ENCODE results near the gene CRTC2.
A peak's percentile ranks its signal among the peaks of the same experiment; 100 is the strongest.

The CRTC2 gene

DNA sequence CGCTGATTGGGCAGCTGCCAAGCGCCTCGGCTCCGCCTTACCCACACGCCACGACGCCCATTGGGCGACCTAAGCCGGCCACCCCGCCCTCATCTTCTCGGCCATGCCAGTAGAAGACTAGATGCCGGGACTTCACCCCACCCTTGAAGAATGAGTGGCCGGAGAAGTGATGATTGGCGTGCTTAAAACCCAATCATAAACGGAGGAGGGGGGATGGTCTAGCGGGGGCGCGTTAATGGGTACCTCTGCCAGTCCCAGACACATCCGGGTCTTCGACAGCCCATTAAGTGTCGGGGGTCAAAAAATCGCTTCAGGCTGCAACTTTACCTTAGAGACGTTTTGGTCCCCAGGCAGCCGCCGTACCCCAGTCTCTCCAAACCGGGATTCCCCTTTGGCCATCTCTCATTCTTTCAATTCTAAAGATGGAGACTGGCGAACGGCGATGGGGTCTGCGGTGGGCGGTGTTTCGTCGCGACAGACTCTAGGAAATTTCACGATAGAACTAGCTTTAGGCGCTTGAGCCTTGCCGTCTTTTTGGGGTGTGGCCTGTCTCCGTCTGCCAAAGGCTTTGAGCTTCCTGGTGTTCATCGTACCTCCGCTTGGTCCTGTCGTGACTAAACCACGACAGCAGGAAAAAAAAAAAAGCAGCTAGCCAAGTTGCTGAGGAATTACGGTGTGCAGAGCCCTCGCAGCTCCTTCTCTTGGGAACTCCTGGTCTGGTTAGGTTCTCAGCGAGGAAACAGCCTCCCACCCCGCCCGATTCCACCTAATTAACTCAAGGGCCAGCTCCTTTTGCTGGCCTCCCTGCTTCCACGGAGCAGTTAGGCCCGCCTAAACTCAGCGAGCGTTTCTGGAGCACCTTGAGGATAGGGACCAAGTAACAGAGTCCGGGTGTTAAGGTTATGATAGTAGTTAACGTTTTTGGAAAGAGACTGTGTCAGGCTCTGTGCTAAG is 35.2 kb downstream of the CRTC2 start, which contains the start of gene GATAD2B:
Gene GATAD2B (minus strand): TSS at position 1 of the 954 bp plus-strand sequence. CDS start 94,625 bp downstream, outside the sequence.
- peak within 1 kb of the TSS; percentile 93 for H3K4me3 ChIP-seq (ENCODE audit: low read depth, low read length)
- H2BK120ac ChIP-seq (ENCODE audit: insufficient read depth, low read length, poor library complexity), result peak within 1 kb of the TSS; percentile 90
- peak within 1 kb of the TSS; percentile 99 for H3K14ac ChIP-seq (ENCODE audit: low read length)
- no peaks in the 10 kb centered on the region for H3K27me3 ChIP-seq (ENCODE audit: insufficient read depth, low read length)
- peak within 1 kb of the TSS; percentile 85 for H2AFZ ChIP-seq (ENCODE audit: insufficient read depth, low read length, poor library complexity)
- no peak within 1 kb of the TSS for H2AK5ac ChIP-seq (ENCODE audit: low read length)
- peak within 1 kb of the TSS; percentile 91 for H3K9ac ChIP-seq (ENCODE audit: low read length)
- H3K79me2 ChIP-seq (ENCODE audit: control insufficient read depth, insufficient read depth, low read length, poor library complexity), result peaks cover 18% of the 10 kb centered on the region
- peak within 1 kb of the TSS; percentile 86 for H3K4me2 ChIP-seq (ENCODE audit: low read length)
- peak within 1 kb of the TSS; percentile 98 for H2BK5ac ChIP-seq (ENCODE audit: low read depth, low read length, poor library complexity)
- peak within 1 kb of the TSS; percentile 63 for H2BK12ac ChIP-seq (ENCODE audit: low read length)
- H3K79me1 ChIP-seq (ENCODE audit: low read length), result peaks cover 14% of the 10 kb centered on the region
- H3K9me3 ChIP-seq (ENCODE audit: insufficient read depth, low read depth, low read length), result no peaks in the 10 kb centered on the region
- peak; percentile 100 for DNase-seq
- H3K18ac ChIP-seq (ENCODE audit: low read length), result peak within 1 kb of the TSS; percentile 99
- no CpG with 5 or more reads among the region's 53 CpGs for WGBS (ENCODE audit: extremely low coverage, insufficient coverage, insufficient read length)
- peak within 1 kb of the TSS; percentile 93 for H4K12ac ChIP-seq (ENCODE audit: low read depth, low read length)
- H3K27ac ChIP-seq (ENCODE audit: low read depth, low read length), result peak within 1 kb of the TSS; percentile 99
- peak within 1 kb of the TSS; percentile 97 for H4K8ac ChIP-seq (ENCODE audit: low read depth, low read length)
- H3K4me1 ChIP-seq (ENCODE audit: control insufficient read depth in 1 of 2, insufficient read depth in 2 of 2, low read length in 2 of 2), result peaks cover 8 to 9% of the 10 kb centered on the region in 2 experiments
- peak within 1 kb of the TSS; percentile 94 for H3K4ac ChIP-seq (ENCODE audit: low read depth, low read length)
- peak within 1 kb of the TSS; percentile 97 for H4K91ac ChIP-seq (ENCODE audit: low read depth, low read length)
- peaks cover 0 to 2% of the 10 kb centered on the region in 2 experiments for H3K36me3 ChIP-seq (ENCODE audit: control insufficient read depth in 1 of 2, insufficient read depth in 2 of 2, low read length in 2 of 2)
- H3K23ac ChIP-seq (ENCODE audit: low read length), result no peak within 1 kb of the TSS

DNA sequence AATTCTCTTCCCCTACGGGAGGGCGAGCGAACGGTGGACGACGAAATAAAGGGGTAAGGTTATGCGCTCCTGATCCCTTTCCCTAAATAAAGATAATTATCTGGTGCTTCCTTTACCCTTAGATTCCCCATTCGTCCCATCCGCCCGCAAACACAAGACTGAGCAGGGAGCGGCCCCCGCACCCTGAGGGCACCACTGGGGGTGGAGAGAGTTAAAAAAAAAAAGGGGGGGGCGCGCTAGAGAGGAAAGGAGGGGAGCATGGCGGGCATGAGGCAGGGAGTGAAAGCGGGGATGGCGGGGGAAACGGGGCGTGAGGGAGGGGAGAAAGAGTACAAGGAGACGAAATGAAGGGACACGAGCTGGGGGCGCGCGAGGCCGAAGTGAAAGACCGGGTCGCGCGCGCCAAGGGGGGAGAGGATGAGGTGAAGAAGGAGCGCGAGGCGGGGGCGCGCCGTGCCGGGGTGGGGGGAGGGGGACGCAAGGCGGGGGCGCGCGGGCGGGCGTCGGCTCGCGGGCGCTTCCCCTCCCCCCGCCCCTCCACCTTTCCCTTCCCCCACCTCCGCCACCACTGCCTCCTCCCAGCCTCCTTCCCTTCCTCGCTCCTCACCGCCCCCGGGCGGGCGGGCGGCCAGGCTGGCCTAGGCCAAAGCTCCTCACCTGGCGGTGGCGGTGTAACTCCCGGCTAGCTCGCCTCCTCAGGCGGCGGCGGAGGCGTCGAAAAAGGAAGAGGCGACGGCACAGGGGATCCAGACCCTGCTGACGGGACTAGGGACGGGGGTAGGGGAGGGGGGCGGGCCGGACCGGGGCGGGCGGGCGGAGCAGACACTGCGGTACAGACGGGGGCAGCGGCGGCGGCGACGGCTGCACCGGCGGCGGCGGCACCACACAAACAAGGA is 36.1 kb downstream of the CRTC2 start:
- peak overlapping the region; percentile 93 for H4K12ac ChIP-seq (ENCODE audit: low read depth, low read length)
- peak overlapping the region; percentile 98 for H2BK5ac ChIP-seq (ENCODE audit: low read depth, low read length, poor library complexity)
- H2BK120ac ChIP-seq (ENCODE audit: insufficient read depth, low read length, poor library complexity), result peak overlapping the region; percentile 90
- H3K4me1 ChIP-seq (ENCODE audit: control insufficient read depth in 1 of 2, insufficient read depth in 2 of 2, low read length in 2 of 2), result peaks cover 8 to 9% of the 10 kb centered on the region in 2 experiments
- no peaks in the 10 kb centered on the region for H3K9me3 ChIP-seq (ENCODE audit: insufficient read depth, low read depth, low read length)
- peak overlapping the region; percentile 83 for H2AFZ ChIP-seq (ENCODE audit: insufficient read depth, low read length, poor library complexity)
- peaks cover 21% of the 10 kb centered on the region for H3K79me2 ChIP-seq (ENCODE audit: control insufficient read depth, insufficient read depth, low read length, poor library complexity)
- peak overlapping the region; percentile 99 for H3K27ac ChIP-seq (ENCODE audit: low read depth, low read length)
- no CpG with 5 or more reads among the region's 86 CpGs for WGBS (ENCODE audit: extremely low coverage, insufficient coverage, insufficient read length)
- H3K79me1 ChIP-seq (ENCODE audit: low read length), result peaks cover 14% of the 10 kb centered on the region
- peak overlapping the region; percentile 94 for H3K4ac ChIP-seq (ENCODE audit: low read depth, low read length)
- peak overlapping the region; percentile 96 for H4K8ac ChIP-seq (ENCODE audit: low read depth, low read length)
- H3K4me2 ChIP-seq (ENCODE audit: low read length), result peak overlapping the region; percentile 86
- H3K4me3 ChIP-seq (ENCODE audit: low read depth, low read length), result peak overlapping the region; percentile 93
- H3K27me3 ChIP-seq (ENCODE audit: insufficient read depth, low read length), result no peaks in the 10 kb centered on the region
- no peak overlapping the region for H3K23ac ChIP-seq (ENCODE audit: low read length)
- H2BK12ac ChIP-seq (ENCODE audit: low read length), result peak overlapping the region; percentile 63
- H2AK5ac ChIP-seq (ENCODE audit: low read length), result no peak overlapping the region
- H3K18ac ChIP-seq (ENCODE audit: low read length), result peak overlapping the region; percentile 99
- H3K9ac ChIP-seq (ENCODE audit: low read length), result peak overlapping the region; percentile 91
- peaks cover 0 to 4% of the 10 kb centered on the region in 2 experiments for H3K36me3 ChIP-seq (ENCODE audit: control insufficient read depth in 1 of 2, insufficient read depth in 2 of 2, low read length in 2 of 2)
- peak overlapping the region; percentile 99 for H3K14ac ChIP-seq (ENCODE audit: low read length)
- DNase-seq, result peak; percentile 57 to 68
- peak overlapping the region; percentile 97 for H4K91ac ChIP-seq (ENCODE audit: low read depth, low read length)

GRCh38 chr1:153921803-153922075 is 36.7 kb downstream of the CRTC2 start:
- Histone ChIP-seq H3K79me2 (ENCODE audit: control insufficient read depth, insufficient read depth, low read length, poor library complexity) (peaks cover 21% of the 10 kb centered on the region), H2AFZ (ENCODE audit: insufficient read depth, low read length, poor library complexity) (peak overlapping the region; percentile 2), H3K9me3 (ENCODE audit: insufficient read depth, low read depth, low read length) (no peaks in the 10 kb centered on the region), H2BK12ac (ENCODE audit: low read length) (no peak overlapping the region), H3K27ac (ENCODE audit: low read depth, low read length) (peak overlapping the region; percentile 72), H4K91ac (ENCODE audit: low read depth, low read length) (peak overlapping the region; percentile 2), H3K4me2 (ENCODE audit: low read length) (peak overlapping the region; percentile 86), H3K4me1 (ENCODE audit: control insufficient read depth in 1 of 2, insufficient read depth in 2 of 2, low read length in 2 of 2) (peaks cover 8 to 9% of the 10 kb centered on the region in 2 experiments), H3K79me1 (ENCODE audit: low read length) (peaks cover 14% of the 10 kb centered on the region), H3K36me3 (ENCODE audit: control insufficient read depth in 1 of 2, insufficient read depth in 2 of 2, low read length in 2 of 2) (peaks cover 0 to 4% of the 10 kb centered on the region in 2 experiments), H3K14ac (ENCODE audit: low read length) (peak overlapping the region; percentile 31), H2AK5ac (ENCODE audit: low read length) (no peak overlapping the region), H4K12ac (ENCODE audit: low read depth, low read length) (no peak overlapping the region), H2BK5ac (ENCODE audit: low read depth, low read length, poor library complexity) (peak overlapping the region; percentile 27), H3K9ac (ENCODE audit: low read length) (peak overlapping the region; percentile 59), H3K23ac (ENCODE audit: low read length) (no peak overlapping the region), H4K8ac (ENCODE audit: low read depth, low read length) (no peak overlapping the region), H3K18ac (ENCODE audit: low read length) (peak overlapping the region; percentile 8), H2BK120ac (ENCODE audit: insufficient read depth, low read length, poor library complexity) (no peak overlapping the region), H3K27me3 (ENCODE audit: insufficient read depth, low read length) (no peaks in the 10 kb centered on the region), H3K4ac (ENCODE audit: low read depth, low read length) (peak overlapping the region; percentile 88), H3K4me3 (ENCODE audit: low read depth, low read length) (peak overlapping the region; percentile 93)
- no CpG with 5 or more reads among the region's 10 CpGs for WGBS (ENCODE audit: extremely low coverage, insufficient coverage, insufficient read length)
- peak in 1 of 2 donors; percentile 18 for DNase-seq

Data from trophoblast cell (in vitro differentiated cells and primary cell).